GM21390 (cell line): ENCODE data around the gene ASCC2.
"Not testable (repeated sequence)": the region's sequence is repeated elsewhere in the genome, so short reads cannot be mapped to it uniquely, and the experiment has no call there.

Experiments used
- ATAC-seq: cut with Tn5 transposase; IDR thresholded peaks from one replicate; pipeline ENCODE4 v1.9.1; 2021; ENCODE audit not compliant: unreplicated experiment

The ASCC2 gene

GRCh38 chr22:29758959-29759358 is 79.1 kb downstream of the ASCC2 start:
- ATAC-seq: no peak

DNA sequence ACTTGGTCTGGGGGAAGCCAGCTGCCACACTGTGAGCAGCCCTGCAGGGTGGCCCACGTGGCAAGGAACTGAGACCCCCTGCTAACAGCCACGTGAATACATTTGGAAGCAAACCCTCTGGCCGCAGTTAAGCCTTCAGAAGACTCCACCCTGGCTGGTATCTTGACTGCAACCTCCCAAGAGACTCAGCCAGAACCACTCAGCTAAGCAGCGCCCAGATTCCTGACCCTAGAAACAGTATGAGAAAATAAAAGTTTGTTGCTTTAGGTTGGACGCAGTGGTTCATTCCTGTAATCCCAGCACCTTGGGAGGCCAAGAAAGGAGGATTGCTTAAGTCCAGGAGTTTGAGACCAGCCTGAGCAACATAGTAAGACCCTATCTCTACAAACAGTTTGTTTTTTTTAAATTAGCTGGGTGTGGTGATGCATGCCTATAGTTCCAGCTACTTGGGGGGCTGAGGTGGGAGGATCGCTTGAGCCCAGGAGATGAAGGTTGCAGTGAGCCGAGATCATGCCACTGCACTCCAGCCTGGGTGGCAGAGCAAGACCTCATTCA is 79.9 kb downstream of the ASCC2 start:
- no peak for ATAC-seq

DNA sequence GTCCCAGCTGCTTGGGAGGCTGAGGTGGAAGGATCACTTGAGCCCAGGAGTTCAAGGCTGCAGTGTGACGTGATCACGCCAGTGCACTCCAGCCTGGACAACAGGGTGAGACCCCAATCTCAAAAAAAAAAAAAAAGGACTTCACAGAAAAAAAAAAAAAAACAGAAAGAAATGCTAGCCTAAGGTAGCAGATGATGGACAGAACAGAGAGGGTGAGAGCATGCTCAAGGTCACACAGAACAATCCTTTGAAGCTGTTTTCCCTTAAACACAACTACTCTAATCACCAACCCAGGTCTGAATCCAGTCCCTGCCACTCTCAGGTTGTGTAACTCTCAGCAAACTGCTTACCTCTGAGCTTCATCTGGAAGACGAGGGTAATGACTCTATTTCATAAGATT is 81.0 kb downstream of the ASCC2 start:
- no peak for ATAC-seq

- ATAC-seq: no peak
Observed at GRCh38 chr22:29756341-29756740, 81.7 kb downstream of the ASCC2 start.

DNA sequence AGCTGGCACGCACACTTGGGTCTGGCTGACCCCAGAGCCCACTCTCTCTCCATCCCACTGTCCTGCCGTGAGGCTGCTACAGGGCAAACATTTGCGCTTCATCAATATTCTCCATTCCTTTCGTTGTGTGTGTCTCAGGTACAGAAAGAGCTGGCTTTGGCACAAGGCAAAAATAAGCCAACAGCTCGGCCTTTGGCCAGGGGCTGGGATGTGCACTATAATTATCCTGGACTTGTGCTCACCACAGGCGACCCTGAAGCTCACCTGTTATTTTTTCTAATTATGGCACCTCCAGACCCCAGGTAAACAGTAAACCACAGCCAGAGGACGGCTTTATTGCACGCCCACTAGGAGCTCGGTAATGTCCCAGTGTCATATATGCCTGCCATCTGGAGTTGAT is 82.2 kb downstream of the ASCC2 start:
- ATAC-seq: no peak

- not testable (repeated sequence) for ATAC-seq
Observed at GRCh38 chr22:29754658-29755395, 83.2 kb downstream of the ASCC2 start.

DNA sequence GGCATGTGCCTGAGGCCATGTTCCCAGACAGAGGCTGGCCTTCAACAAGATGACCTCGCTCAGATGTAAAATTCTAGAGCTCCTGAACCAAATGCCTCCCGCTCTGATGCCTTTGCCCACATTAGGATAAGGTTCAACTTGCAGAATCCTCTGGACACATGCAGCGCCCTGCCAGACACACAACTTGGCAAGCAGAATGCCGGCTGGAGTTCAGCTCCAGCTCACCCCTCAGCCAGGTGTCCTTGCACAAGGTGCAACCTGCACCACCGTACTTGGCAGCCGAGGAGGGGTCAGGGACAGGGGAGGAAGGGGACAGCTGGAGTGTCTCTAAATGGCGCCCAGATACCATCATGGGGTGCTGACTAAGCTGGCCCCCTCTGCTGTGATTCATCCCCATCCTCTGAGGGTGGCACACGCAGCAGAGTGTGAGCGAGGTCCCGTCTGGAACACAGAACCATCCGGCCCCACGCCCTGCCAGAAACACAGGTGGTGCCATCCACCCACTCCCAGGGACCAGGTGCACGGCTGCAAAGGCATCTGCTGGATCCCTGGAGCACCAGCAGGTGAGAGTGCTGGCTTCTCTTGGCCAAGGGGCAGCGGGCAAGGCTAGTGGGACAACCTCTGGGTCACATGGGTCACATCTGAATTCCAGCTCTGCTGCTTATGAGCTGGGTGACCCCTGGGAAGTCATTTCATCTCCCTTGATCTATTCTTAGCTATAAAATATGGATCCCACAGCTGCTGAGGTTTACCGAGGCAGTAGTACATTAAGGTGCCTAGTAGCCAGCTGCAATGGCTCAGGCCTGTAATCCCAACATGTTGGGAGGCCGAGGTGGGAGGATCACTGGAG is 84.0 kb downstream of the ASCC2 start:
- no peak for ATAC-seq

GRCh38 chr22:29751669-29752068 is 86.4 kb downstream of the ASCC2 start:
- no peak for ATAC-seq

- no peak for ATAC-seq
Observed at GRCh38 chr22:29750559-29751538, 87.2 kb downstream of the ASCC2 start.

DNA sequence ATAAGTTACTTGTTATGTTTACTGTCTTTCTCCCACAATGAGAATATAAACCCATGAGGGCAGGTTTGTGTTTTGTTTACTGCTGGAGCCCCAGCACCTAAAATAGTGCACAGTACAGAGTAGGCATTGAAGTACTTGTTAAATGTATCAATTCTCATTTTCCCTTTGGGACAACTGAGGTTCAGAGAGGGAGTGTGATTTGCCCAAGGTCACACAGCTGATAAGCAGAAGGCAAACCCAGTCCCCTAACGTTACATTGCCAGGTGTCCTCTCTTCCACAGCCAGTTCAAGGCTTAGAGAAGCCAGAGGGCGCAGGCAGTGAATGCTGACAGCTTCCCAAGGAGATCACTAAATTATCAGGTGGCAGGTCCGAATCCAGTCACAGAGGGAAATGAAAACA is 88.0 kb downstream of the ASCC2 start:
- ATAC-seq: no peak

- ATAC-seq: no peak
Observed at GRCh38 chr22:29748248-29748893, 89.7 kb downstream of the ASCC2 start.

- ATAC-seq: no peak
Observed at GRCh38 chr22:29747832-29748231, 90.2 kb downstream of the ASCC2 start.

DNA sequence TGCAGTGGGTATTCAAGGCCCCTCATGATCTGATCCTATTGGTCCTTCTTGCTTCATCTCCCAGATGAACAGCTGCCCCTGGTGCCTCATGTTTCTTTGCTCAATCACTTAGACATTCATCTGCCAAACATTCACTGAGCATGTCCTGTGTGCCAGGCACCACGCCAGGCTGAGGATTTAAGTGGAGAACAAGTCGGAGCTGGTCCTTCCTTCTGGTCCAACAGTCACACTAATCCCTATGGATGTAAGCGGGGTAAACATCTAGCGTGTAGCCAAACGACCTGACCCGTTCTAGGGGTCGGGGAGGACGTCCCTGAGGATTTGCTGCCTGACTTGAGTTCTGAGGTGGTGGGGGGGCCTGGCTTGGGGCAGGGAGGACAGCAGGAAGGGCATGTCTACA is 93.2 kb downstream of the ASCC2 start:
- no peak for ATAC-seq

GRCh38 chr22:29742326-29742725 is 95.7 kb downstream of the ASCC2 start:
- no peak for ATAC-seq

- ATAC-seq: no peak
Observed at GRCh38 chr22:29741926-29742325, 96.1 kb downstream of the ASCC2 start.

DNA sequence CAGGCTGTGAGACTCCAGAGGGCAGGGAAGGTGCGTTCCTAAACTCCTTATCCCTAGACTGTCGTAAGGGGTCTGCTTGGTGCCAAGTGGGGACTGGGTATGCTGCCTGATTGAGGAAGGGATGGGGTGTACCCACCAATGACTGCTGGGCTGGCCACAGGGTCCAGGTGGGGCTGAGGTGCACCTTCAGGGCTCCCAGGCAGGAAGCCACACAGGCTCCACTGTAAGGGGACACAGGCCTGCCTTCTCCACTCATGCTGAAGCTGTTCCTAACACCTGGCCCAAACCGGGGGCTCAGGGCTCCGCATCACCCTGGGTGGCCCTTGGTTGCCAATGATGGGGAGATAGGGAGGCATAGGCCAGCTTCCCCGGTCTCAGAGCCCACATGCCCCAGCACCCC is 97.9 kb downstream of the ASCC2 start:
- ATAC-seq: no peak

DNA sequence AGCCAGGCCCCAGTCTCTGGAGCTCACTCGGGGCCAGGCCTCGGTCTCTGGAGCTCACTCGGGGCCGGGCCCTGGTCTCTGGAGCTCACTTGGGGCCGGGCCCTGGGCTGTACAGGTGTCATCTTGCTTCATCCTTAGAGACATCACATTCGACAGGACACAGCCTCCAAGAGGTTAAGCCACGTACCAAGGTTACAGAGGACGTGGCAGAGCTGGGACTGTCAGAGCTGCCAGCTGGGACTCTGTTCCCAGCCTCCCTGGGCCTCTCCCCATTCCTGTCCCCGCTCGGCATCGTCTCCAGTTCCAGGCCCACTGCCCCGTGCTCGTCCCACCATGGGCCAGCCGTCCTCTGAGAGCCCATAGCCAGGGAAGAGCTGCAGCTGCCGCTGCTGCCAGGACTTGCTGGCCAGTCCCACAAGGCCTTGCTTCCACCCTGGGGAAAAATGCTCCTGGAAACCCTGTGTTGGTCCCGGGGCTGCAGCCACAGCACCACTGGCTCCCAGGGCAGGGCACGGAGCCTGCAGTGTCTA is 98.7 kb downstream of the ASCC2 start:
- ATAC-seq: no peak
